IMR-90 (cell line): ENCODE data around the gene ANXA1. TPM values are rescaled to one million over a fixed set of nuclear protein-coding genes. Genes with fewer than 3 reads are reported as not detected.

Experiments
- ATAC-seq: fragments of 200-7000 bp; cut with Tn5 transposase; 2 replicates; pipeline ENCODE4 v1.9.1; 2020; ENCODE audit warnings: low read depth, mild to moderate bottlenecking, moderate library complexity
- BruUV-seq: library from RNA; stranded (reverse); fragments of 400-500 nt; replicated peaks from 2 replicates; lab custom pipeline; 2021; lab: Mats Ljungman, UMichigan
- CTCF ChIA-PET: fragments of 300-600 bp; formaldehyde crosslinking; extraction: SDS; loops from one replicate; lab custom pipeline; 2021; ENCODE audit warnings: antibody characterized with exemption; lab: Yijun Ruan, JAX
- POLR2A ChIA-PET: fragments of 300-600 bp; sonication (Branson Sonifier 250); formaldehyde crosslinking; loops from one replicate; lab custom pipeline; 2022; ENCODE audit warnings: antibody characterized with exemption; ENCODE audit not compliant: unreplicated experiment; lab: Charles Lee
- DNase-seq: peaks from one replicate; pipeline ENCODE4 v3.0.0; 2013
- H2AFZ ChIP-seq: replicated peaks from 2 replicates; pipeline ENCODE3; 2013; ENCODE audit warnings: low read length, mild to moderate bottlenecking; ENCODE audit not compliant: poor library complexity
- H2AK5ac ChIP-seq: 2 replicates; pipeline ENCODE4 v1.6.1; 2013; ENCODE audit warnings: low read depth, low read length, inconsistent platforms
- H2AK9ac ChIP-seq: replicated peaks from 2 replicates; pipeline ENCODE3; 2013; ENCODE audit warnings: mild to moderate bottlenecking, low read depth, low read length, moderate library complexity; ENCODE audit not compliant: poor library complexity
- H2BK120ac ChIP-seq: 2 replicates; pipeline ENCODE4 v1.6.1; 2013; ENCODE audit warnings: low read depth, low read length, inconsistent platforms
- H2BK15ac ChIP-seq: 3 replicates; pipeline ENCODE4 v1.6.1; 2013; ENCODE audit warnings: low read depth, low read length, inconsistent platforms
- H2BK20ac ChIP-seq: 2 replicates; pipeline ENCODE4 v1.6.1; 2013; ENCODE audit warnings: low read depth, mild to moderate bottlenecking, inconsistent platforms, low read length, moderate library complexity
- H2BK5ac ChIP-seq: 2 replicates; pipeline ENCODE4 v1.6.1; 2013; ENCODE audit warnings: mild to moderate bottlenecking, low read depth, low read length, inconsistent platforms; ENCODE audit not compliant: poor library complexity, severe bottlenecking
- H3K14ac ChIP-seq: replicated peaks from 2 replicates; pipeline ENCODE4 v1.6.1; 2013; ENCODE audit warnings: low read depth, low read length, inconsistent platforms
- H3K18ac ChIP-seq: 2 replicates; pipeline ENCODE4 v1.6.1; 2013; ENCODE audit warnings: low read depth, low read length, control low read depth
- H3K23ac ChIP-seq: 2 replicates; pipeline ENCODE4 v1.6.1; 2013; ENCODE audit warnings: low read depth, low read length, inconsistent platforms
- H3K27ac ChIP-seq: 2 replicates; pipeline ENCODE4 v1.5.1; 2013; ENCODE audit warnings: mild to moderate bottlenecking, control low read depth, low read length; ENCODE audit not compliant: insufficient read depth
- H3K27me3 ChIP-seq: 2 replicates; pipeline ENCODE4 v1.6.1; 2013; ENCODE audit warnings: low read length; ENCODE audit not compliant: control insufficient read depth, insufficient read depth
- H3K36me3 ChIP-seq: 2 replicates; pipeline ENCODE4 v1.6.1; 2013; ENCODE audit warnings: low read length, mixed read lengths; ENCODE audit not compliant: control insufficient read depth, insufficient read depth
- H3K4ac ChIP-seq: 2 replicates; pipeline ENCODE4 v1.6.1; 2013; ENCODE audit warnings: low read depth, low read length, inconsistent platforms
- H3K4me1 ChIP-seq: 2 replicates; pipeline ENCODE4 v1.6.1; 2013; ENCODE audit warnings: low read length, mixed read lengths; ENCODE audit not compliant: control insufficient read depth, insufficient read depth
- H3K4me2 ChIP-seq: 2 replicates; pipeline ENCODE4 v1.6.1; 2013; ENCODE audit warnings: low read depth, mild to moderate bottlenecking, control low read depth, low read length, moderate library complexity
- H3K4me3 ChIP-seq: 2 replicates; pipeline ENCODE4 v1.5.1; 2013; ENCODE audit warnings: low read depth, mild to moderate bottlenecking, control low read depth, low read length, moderate library complexity; ENCODE audit not compliant: insufficient read depth
- H3K56ac ChIP-seq: 2 replicates; pipeline ENCODE4 v1.6.1; 2013; ENCODE audit warnings: low read length, inconsistent platforms; ENCODE audit not compliant: insufficient read depth; ENCODE audit errors: extremely low read depth
- H3K79me1 ChIP-seq, 2 experiments: 2 replicates each; pipeline ENCODE4 v1.6.1; 2013; ENCODE audit warnings: low read length in 2 of 2, inconsistent platforms in 1 of 2, low read depth in 1 of 2
- H3K9ac ChIP-seq: 2 replicates; pipeline ENCODE4 v1.6.1; 2013; ENCODE audit warnings: low read depth, low read length, control low read depth
- H3K9me1 ChIP-seq: 2 replicates; pipeline ENCODE4 v1.6.1; 2013; ENCODE audit warnings: low read length, inconsistent platforms; ENCODE audit not compliant: insufficient read depth
- H3K9me3 ChIP-seq: 2 replicates; pipeline ENCODE4 v1.6.1; 2013; ENCODE audit warnings: low read length; ENCODE audit not compliant: control insufficient read depth, insufficient read depth
- H4K20me1 ChIP-seq: 2 replicates; pipeline ENCODE4 v1.6.1; 2013; ENCODE audit warnings: low read length, inconsistent platforms; ENCODE audit not compliant: insufficient read depth
- H4K5ac ChIP-seq: 2 replicates; pipeline ENCODE4 v1.6.1; 2013; ENCODE audit warnings: mild to moderate bottlenecking, low read depth, low read length, control low read depth
- H4K8ac ChIP-seq, 2 experiments: 2 replicates each; pipeline ENCODE4 v1.6.1; 2013; ENCODE audit warnings: low read depth in 2 of 2, low read length in 2 of 2, control low read depth in 1 of 2, inconsistent platforms in 1 of 2
- H4K91ac ChIP-seq: 2 replicates; pipeline ENCODE4 v1.6.1; 2013; ENCODE audit warnings: low read depth, low read length, inconsistent platforms; ENCODE audit not compliant: insufficient read depth
- BHLHE40 ChIP-seq: fragments of 150-350 bp; IDR thresholded peaks from 2 replicates; pipeline ENCODE4 v1.6.1; 2016; ENCODE audit warnings: mild to moderate bottlenecking, low read depth, low read length
- CHD1 ChIP-seq: IDR thresholded peaks from 2 replicates; pipeline ENCODE4 v1.6.1; 2012; ENCODE audit warnings: low read depth, low read length, improper control_type of control experiment
- CTCF ChIP-seq: conservative IDR thresholded peaks from 2 replicates; pipeline ENCODE4 v1.5.1; 2012; ENCODE audit warnings: mild to moderate bottlenecking, low read depth, low read length, improper control_type of control experiment
- MAFK ChIP-seq: IDR thresholded peaks from 2 replicates; pipeline ENCODE4 v1.6.1; 2012; ENCODE audit warnings: low read depth, low read length, improper control_type of control experiment
- MAZ ChIP-seq: IDR thresholded peaks from 2 replicates; pipeline ENCODE4 v1.6.1; 2012; ENCODE audit warnings: low read depth, mild to moderate bottlenecking, low read length, improper control_type of control experiment, moderate library complexity, borderline replicate concordance
- MXI1 ChIP-seq: IDR thresholded peaks from 2 replicates; pipeline ENCODE4 v1.6.1; 2012; ENCODE audit warnings: low read depth, mild to moderate bottlenecking, low read length, moderate library complexity, borderline replicate concordance
- NFE2L2 ChIP-seq: fragments of 150-350 bp; IDR thresholded peaks from 2 replicates; pipeline ENCODE4 v1.6.1; 2016; ENCODE audit warnings: low read depth, mild to moderate bottlenecking, low read length
- SMC3 ChIP-seq: fragments of 150-350 bp; IDR thresholded peaks from 2 replicates; pipeline ENCODE4 v1.6.1; 2016; ENCODE audit warnings: low read depth, mild to moderate bottlenecking, antibody characterized with exemption, low read length, moderate library complexity
- WGBS, 2 experiments: methylation state at CpG; one replicate each; pipeline versions ENCODE4 v1.1.5 to v1.1.7; 2013; ENCODE audit warnings: missing lambda C conversion rate in 2 of 2; ENCODE audit not compliant: insufficient read length in 1 of 2; ENCODE audit errors: extremely low coverage in 2 of 2; 5-methylcytosine and 5-hydroxymethylcytosine counted together
- dilution Hi-C: fragments of 300-500 bp; cut with HindIII; formaldehyde crosslinking; loops from one replicate; pipeline ENCODE4 v1.14.3; 2018; ENCODE audit warnings: low sequenced_read_pairs; ENCODE audit not compliant: unreplicated experiment
- in situ Hi-C: fragments of 300-500 bp; cut with MboI; formaldehyde crosslinking; loops from 3 replicates; pipeline ENCODE4 v1.14.3; 2019; ENCODE audit warnings: low sequenced_read_pairs, inconsistent platforms, mixed read lengths
- intact Hi-C: fragments of 100-400 bp; cut with micrococcal nuclease; formaldehyde crosslinking; loops from 2 replicates; pipeline ENCODE4 v1.10.0; 2022
- polyA plus RNA-seq, 3 experiments: library from polyadenylated mRNA; depleted of rRNA; stranded (reverse); fragments of >200 nt; gene quantifications; 2 replicates each; pipeline ENCODE4 v1.2.3, GENCODE V29; 2012; ENCODE audit warnings: low replicate concordance in 1 of 3
- total RNA-seq: library from RNA; depleted of rRNA; stranded (reverse); fragments of >200 nt; gene quantifications from 2 replicates; pipeline ENCODE4 v1.2.3, GENCODE V29; 2012

ANXA1 gene
- total and polyA plus RNA-seq, 2 of the 4 experiments (the other 2 are of a cell fraction), result 520 to 583 TPM

GRCh38 chr9:73168298-73168934 is 16.8 kb downstream of the ANXA1 start (continued):
- no peak for TF ChIP-seq MAZ
- no peak for TF ChIP-seq NFE2L2
- no peak for TF ChIP-seq MAFK

- intact Hi-C loops, result no loop called here
- POLR2A ChIA-PET, result no interaction called here
- H2BK20ac ChIP-seq, result no peak overlapping the region
- DNase-seq (no peak), ATAC-seq (no peak)
- no peak overlapping the region for H3K4me2 ChIP-seq
- H3K36me3 ChIP-seq, result peaks cover 18% of the 10 kb centered on the region
- no peak overlapping the region for H3K14ac ChIP-seq
- no TSS peak for BruUV-seq
- H2AK5ac ChIP-seq, result no peak overlapping the region
- no peak overlapping the region for H3K9ac ChIP-seq
- H2AK9ac ChIP-seq, result no peak overlapping the region
- no peak overlapping the region for H4K91ac ChIP-seq
- H3K4ac ChIP-seq, result no peak overlapping the region
- WGBS, 2 experiments, result no CpG with 5 or more reads among the region's 3 CpGs
- dilution Hi-C loops, result no loop called here
- no peaks in the 10 kb centered on the region for H4K20me1 ChIP-seq
- peaks cover 3 to 4% of the 10 kb centered on the region in 2 experiments; a peak in 1 of 4 replicates for H3K79me1 ChIP-seq
- no peak overlapping the region for H3K23ac ChIP-seq
- no peak overlapping the region for H2BK5ac ChIP-seq
- no peak overlapping the region for H2BK15ac ChIP-seq
- H3K27ac ChIP-seq, result no peak overlapping the region
- H3K4me1 ChIP-seq, result no peaks in the 10 kb centered on the region
- no peak overlapping the region for H2BK120ac ChIP-seq
- CTCF ChIA-PET, result interaction anchor here (1.4 kb wide), 1 partner anchor 63 kb away, joined by 4 read pairs; no protein-coding TSS in a partner anchor
- H3K56ac ChIP-seq, result no peak overlapping the region
- no peak overlapping the region for H2AFZ ChIP-seq
- no peak for TF ChIP-seq BHLHE40
- no peak for TF ChIP-seq SMC3
- no peak for TF ChIP-seq CTCF
- no peak for TF ChIP-seq CHD1
- no peak for TF ChIP-seq MXI1
- no peak for TF ChIP-seq MAZ
- no peaks in the 10 kb centered on the region for H3K27me3 ChIP-seq
- H4K5ac ChIP-seq, result no peak overlapping the region
- in situ Hi-C loops, result no loop called here
- H3K4me3 ChIP-seq, result no peak overlapping the region
- no peak overlapping the region for H4K8ac ChIP-seq
- no peaks in the 10 kb centered on the region for H3K9me3 ChIP-seq
- no peaks in the 10 kb centered on the region for H3K9me1 ChIP-seq
- no peak overlapping the region for H3K18ac ChIP-seq
Measured at GRCh38 chr9:73170185-73170957, 18.7 kb downstream of the ANXA1 start.
